ENCODE measurements around the gene C2CD2. TPM values are rescaled to one million over a fixed set of nuclear protein-coding genes. Genes with fewer than 3 reads are reported as not detected.

C2CD2 gene
- total RNA-seq, 4 donors from 2014 or later, result 37.5 to 63.9 (median 51.6) TPM

DNA sequence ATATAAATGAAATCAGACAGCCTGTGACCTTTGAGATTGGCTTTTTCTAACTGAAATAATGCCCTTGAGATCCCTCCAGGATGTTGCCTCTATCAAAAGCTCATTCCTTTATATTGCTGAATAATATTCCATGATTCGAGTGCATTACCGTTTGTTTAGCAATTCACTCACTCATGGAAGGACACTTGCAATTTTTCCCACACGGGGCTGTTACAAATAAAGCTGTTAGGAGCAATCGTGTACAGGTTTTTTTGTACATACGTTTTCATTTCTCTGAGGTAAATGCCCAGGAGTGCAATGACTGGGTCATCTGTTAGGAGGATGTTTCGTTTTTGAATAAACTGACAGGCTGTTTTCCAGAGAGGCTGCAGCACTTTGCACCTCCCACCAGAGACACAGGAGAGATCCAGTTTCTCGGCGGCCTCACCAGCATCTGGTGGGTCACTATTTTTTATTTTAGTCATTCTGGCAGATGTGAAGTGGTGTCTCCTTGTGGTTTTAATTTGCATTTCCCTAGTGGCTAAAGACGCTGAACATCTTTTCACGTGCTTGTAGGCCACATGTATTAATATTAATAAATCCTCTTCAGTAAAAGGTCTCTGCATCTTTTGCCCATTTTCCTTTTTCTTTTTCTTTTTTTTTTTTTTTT is 85.6 kb downstream of the C2CD2 start:
- H3K4me1 ChIP-seq, result peaks cover 0 to 2% (median 0%) of the 10 kb centered on the region in 4 donors
- H3K36me3 ChIP-seq, result no peaks in the 10 kb centered on the region
- 68 to 72% methylated on average over 10 of the region's 10 CpGs for WGBS, 2 donors
- no peaks in the 10 kb centered on the region for H3K27me3 ChIP-seq
- no peak overlapping the region for H3K27ac ChIP-seq
- H3K9me3 ChIP-seq, result no peaks in the 10 kb centered on the region
- DNase-seq (ENCODE audit: low spot score in 2 of 2), result no peak
- TF ChIP-seq, protein P1, sequence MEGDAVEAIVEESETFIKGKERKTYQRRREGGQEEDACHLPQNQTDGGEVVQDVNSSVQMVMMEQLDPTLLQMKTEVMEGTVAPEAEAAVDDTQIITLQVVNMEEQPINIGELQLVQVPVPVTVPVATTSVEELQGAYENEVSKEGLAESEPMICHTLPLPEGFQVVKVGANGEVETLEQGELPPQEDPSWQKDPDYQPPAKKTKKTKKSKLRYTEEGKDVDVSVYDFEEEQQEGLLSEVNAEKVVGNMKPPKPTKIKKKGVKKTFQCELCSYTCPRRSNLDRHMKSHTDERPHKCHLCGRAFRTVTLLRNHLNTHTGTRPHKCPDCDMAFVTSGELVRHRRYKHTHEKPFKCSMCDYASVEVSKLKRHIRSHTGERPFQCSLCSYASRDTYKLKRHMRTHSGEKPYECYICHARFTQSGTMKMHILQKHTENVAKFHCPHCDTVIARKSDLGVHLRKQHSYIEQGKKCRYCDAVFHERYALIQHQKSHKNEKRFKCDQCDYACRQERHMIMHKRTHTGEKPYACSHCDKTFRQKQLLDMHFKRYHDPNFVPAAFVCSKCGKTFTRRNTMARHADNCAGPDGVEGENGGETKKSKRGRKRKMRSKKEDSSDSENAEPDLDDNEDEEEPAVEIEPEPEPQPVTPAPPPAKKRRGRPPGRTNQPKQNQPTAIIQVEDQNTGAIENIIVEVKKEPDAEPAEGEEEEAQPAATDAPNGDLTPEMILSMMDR (IDR thresholded peaks at IDR 0.05), result no peak
- TF ChIP-seq EP300 (IDR thresholded peaks at IDR 0.05), result no peak
- no peak for TF ChIP-seq POLR2A (IDR thresholded peaks at IDR 0.05)
- H3K4me3 ChIP-seq, result no peak overlapping the region

GRCh38 chr21:41867313-41867712 is 86.5 kb downstream of the C2CD2 start:
- no peak overlapping the region for H3K4me3 ChIP-seq
- no peaks in the 10 kb centered on the region for H3K27me3 ChIP-seq
- no peaks in the 10 kb centered on the region for H3K36me3 ChIP-seq
- H3K27ac ChIP-seq, result no peak overlapping the region
- 90 to 94% methylated on average over 8 of the region's 8 CpGs for WGBS, 2 donors
- no peaks in the 10 kb centered on the region for H3K9me3 ChIP-seq
- H3K4me1 ChIP-seq, result peaks cover 0 to 5% (median 2%) of the 10 kb centered on the region in 4 donors
- TF ChIP-seq, protein P1 (IDR thresholded peaks at IDR 0.05), result no peak
- DNase-seq (ENCODE audit: low spot score in 2 of 2), result no peak

DNA sequence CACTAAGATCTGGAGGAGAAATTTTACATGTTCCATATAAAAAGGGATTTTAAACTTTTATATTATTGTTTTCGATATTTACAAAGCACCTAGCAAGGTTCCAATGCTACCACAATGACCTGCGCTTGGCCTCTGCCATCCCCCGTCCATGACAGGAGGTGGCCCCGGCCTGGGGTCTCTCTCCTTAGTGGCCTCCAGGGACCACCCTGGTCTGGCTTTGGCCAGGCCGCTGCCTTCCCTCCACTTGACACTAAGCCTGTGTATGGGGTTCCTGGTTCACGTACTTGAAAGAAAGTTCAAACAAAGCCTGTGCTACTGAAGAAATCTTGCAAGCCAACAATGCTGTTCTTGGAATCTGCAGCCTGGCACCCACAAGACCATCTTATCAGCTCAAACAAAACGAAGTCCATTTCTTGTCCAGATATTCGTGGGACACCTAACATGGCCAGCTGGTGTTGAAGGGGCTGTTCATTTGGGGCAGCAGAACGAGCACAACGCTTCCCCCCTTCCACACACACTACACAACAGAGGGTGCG is 87.5 kb downstream of the C2CD2 start:
- WGBS, 2 donors, result 66 to 77% methylated on average over 11 of the region's 11 CpGs

GRCh38 chr21:41865002-41865777 is 88.6 kb downstream of the C2CD2 start:
- no peak overlapping the region for H3K27ac ChIP-seq
- H3K27me3 ChIP-seq, result no peaks in the 10 kb centered on the region
- no peak for DNase-seq (ENCODE audit: low spot score in 2 of 2)
- TF ChIP-seq EP300 (IDR thresholded peaks at IDR 0.05) (no peak), POLR2A (IDR thresholded peaks at IDR 0.05) (no peak)
- TF ChIP-seq, protein P1 (IDR thresholded peaks at IDR 0.05), result no peak
- H3K9me3 ChIP-seq, result no peaks in the 10 kb centered on the region
- H3K36me3 ChIP-seq, result peaks cover 0 to 1% (median 0%) of the 10 kb centered on the region in 3 donors
- no peak overlapping the region for H3K4me3 ChIP-seq
- H3K4me1 ChIP-seq, result peaks cover 0 to 5% (median 2%) of the 10 kb centered on the region in 4 donors
- 81 to 82% methylated on average over 15 of the region's 15 CpGs for WGBS, 2 donors

More for the DNA sequence above, 87.5 kb downstream of the C2CD2 start:
- no peaks in the 10 kb centered on the region for H3K9me3 ChIP-seq
- H3K4me1 ChIP-seq, result peaks cover 0 to 5% (median 2%) of the 10 kb centered on the region in 4 donors
- H3K4me3 ChIP-seq, result no peak overlapping the region
- H3K27me3 ChIP-seq, result no peaks in the 10 kb centered on the region
- DNase-seq (ENCODE audit: low spot score in 2 of 2), result no peak
- H3K27ac ChIP-seq, result no peak overlapping the region
- H3K36me3 ChIP-seq, result no peaks in the 10 kb centered on the region
- TF ChIP-seq POLR2A (IDR thresholded peaks at IDR 0.05) (no peak), EP300 (IDR thresholded peaks at IDR 0.05) (no peak)
- TF ChIP-seq, protein P1 (IDR thresholded peaks at IDR 0.05), result no peak

Measured in tibial nerve (tissue), 4 donors.